Measurements from ENCODE around the gene ATP6AP2.
"Not testable (repeated sequence)": the region's sequence is repeated elsewhere in the genome, so short reads cannot be mapped to it uniquely, and the experiment has no call there.

Gene ATP6AP2

GRCh38 chrX:40575411-40575810, 5.4 kb upstream of the ATP6AP2 start:
- H2AK5ac ChIP-seq (ENCODE audit: low read depth, low read length); H3K36me3 ChIP-seq (replicated peaks in 1 of 2; ENCODE audit: control insufficient read depth in 2 of 2, insufficient read depth in 2 of 2, low read length in 2 of 2); H3K4me3 ChIP-seq (ENCODE audit: low read length in 2 of 2); H4K91ac ChIP-seq (ENCODE audit: low read depth, low read length, poor library complexity); H3K9ac ChIP-seq (ENCODE audit: low read depth, low read length, poor library complexity); H2BK15ac ChIP-seq (ENCODE audit: low read length); H2AFZ ChIP-seq (ENCODE audit: low read length); H3K18ac ChIP-seq (ENCODE audit: low read length); H3K4ac ChIP-seq (ENCODE audit: low read length); H3K23ac ChIP-seq (ENCODE audit: low read depth, low read length, poor library complexity); DNase-seq (ENCODE audit: low spot score); H3K14ac ChIP-seq (ENCODE audit: low read length); H2BK12ac ChIP-seq (ENCODE audit: low read length); H2BK5ac ChIP-seq (ENCODE audit: low read length); H3K4me2 ChIP-seq (ENCODE audit: insufficient read depth, low read length, poor library complexity, severe bottlenecking); H3K27me3 ChIP-seq (ENCODE audit: control insufficient read depth in 3 of 3, insufficient read depth in 3 of 3, low read depth in 1 of 3, low read length in 3 of 3); H3K4me1 ChIP-seq (ENCODE audit: control insufficient read depth in 2 of 2, insufficient read depth in 1 of 2, low read depth in 1 of 2, low read length in 2 of 2); H4K8ac ChIP-seq (ENCODE audit: low read depth, low read length); H2BK120ac ChIP-seq (ENCODE audit: low read depth, low read length); H3K79me1 ChIP-seq (ENCODE audit: low read depth, low read length); H3K27ac ChIP-seq (replicated peaks; ENCODE audit: low read length); H3K9me3 ChIP-seq (replicated peaks in 1 of 2; ENCODE audit: control insufficient read depth in 2 of 2, insufficient read depth in 1 of 2, low read depth in 1 of 2, low read length in 2 of 2): not testable (repeated sequence)
- WGBS, 2 donors (ENCODE audit: extremely low coverage in 2 of 2, insufficient read length in 2 of 2, insufficient replicate concordance in 1 of 2): no CpG with 5 or more reads among the region's 2 CpGs

- H3K4me1 ChIP-seq (ENCODE audit: control insufficient read depth in 2 of 2, insufficient read depth in 1 of 2, low read depth in 1 of 2, low read length in 2 of 2): peaks cover 0 to 3% of the 10 kb centered on the region in 2 donors
- H3K27ac ChIP-seq (replicated peaks; ENCODE audit: low read length): no peak overlapping the region
- no peak overlapping the region for H2BK15ac ChIP-seq (ENCODE audit: low read length)
- no peak overlapping the region for H2AK5ac ChIP-seq (ENCODE audit: low read depth, low read length)
- no peak overlapping the region for H3K23ac ChIP-seq (ENCODE audit: low read depth, low read length, poor library complexity)
- no peak overlapping the region for H2BK5ac ChIP-seq (ENCODE audit: low read length)
- no peak overlapping the region for H4K8ac ChIP-seq (ENCODE audit: low read depth, low read length)
- no peak overlapping the region for H4K91ac ChIP-seq (ENCODE audit: low read depth, low read length, poor library complexity)
- H3K79me1 ChIP-seq (ENCODE audit: low read depth, low read length): peaks cover 3% of the 10 kb centered on the region
- no CpG with 5 or more reads among the region's 3 CpGs for WGBS, 2 donors (ENCODE audit: extremely low coverage in 2 of 2, insufficient read length in 2 of 2, insufficient replicate concordance in 1 of 2)
- H3K4me2 ChIP-seq (ENCODE audit: insufficient read depth, low read length, poor library complexity, severe bottlenecking): no peak overlapping the region
- H3K4me3 ChIP-seq (ENCODE audit: low read length in 2 of 2): no peak overlapping the region
- no peaks in the 10 kb centered on the region for H3K27me3 ChIP-seq (ENCODE audit: control insufficient read depth in 3 of 3, insufficient read depth in 3 of 3, low read depth in 1 of 3, low read length in 3 of 3)
- H3K18ac ChIP-seq (ENCODE audit: low read length): no peak overlapping the region
- H3K9ac ChIP-seq (ENCODE audit: low read depth, low read length, poor library complexity): no peak overlapping the region
- no peak overlapping the region for H2BK12ac ChIP-seq (ENCODE audit: low read length)
- H2AFZ ChIP-seq (ENCODE audit: low read length): no peak overlapping the region
- H2BK120ac ChIP-seq (ENCODE audit: low read depth, low read length): no peak overlapping the region
- no peak for DNase-seq (ENCODE audit: low spot score)
- H3K9me3 ChIP-seq (replicated peaks in 1 of 2; ENCODE audit: control insufficient read depth in 2 of 2, insufficient read depth in 1 of 2, low read depth in 1 of 2, low read length in 2 of 2): no peaks in the 10 kb centered on the region
- no peak overlapping the region for H3K4ac ChIP-seq (ENCODE audit: low read length)
- no peak overlapping the region for H3K14ac ChIP-seq (ENCODE audit: low read length)
- no peaks in the 10 kb centered on the region for H3K36me3 ChIP-seq (replicated peaks in 1 of 2; ENCODE audit: control insufficient read depth in 2 of 2, insufficient read depth in 2 of 2, low read length in 2 of 2)
Observed at GRCh38 chrX:40576291-40576690, 4.5 kb upstream of the ATP6AP2 start.

DNA sequence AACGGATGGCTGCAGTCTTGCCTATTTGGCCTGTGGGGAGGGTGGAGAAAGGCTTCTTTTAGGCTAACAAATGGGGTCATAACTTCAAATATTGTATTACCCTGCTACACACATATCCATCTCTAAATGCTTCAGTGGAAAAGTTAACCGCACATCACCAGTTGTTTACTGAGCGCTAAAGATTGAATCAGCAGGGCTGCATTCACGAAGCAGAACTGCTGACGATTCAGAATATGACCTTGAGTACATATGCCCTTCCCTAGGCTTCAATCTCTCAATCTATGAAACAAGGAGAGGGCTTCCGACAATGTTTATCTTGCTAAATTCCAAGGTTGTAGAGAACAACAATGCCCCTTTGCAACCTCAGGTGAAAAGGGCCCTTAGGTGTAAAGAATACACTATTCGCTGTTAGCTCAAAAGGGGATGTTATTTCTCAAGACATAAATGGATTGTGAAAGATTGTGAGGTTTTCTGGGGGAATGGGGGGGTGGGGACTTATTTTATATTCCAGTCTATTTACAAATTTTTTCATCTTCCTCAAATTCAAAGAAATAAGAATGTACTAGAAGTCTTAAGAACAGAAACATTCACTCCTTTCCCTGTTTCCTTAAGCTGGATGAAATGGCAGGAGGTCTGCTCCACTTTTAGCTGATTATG, 2.6 kb upstream of the ATP6AP2 start:
- peaks cover 3% of the 10 kb centered on the region for H3K79me1 ChIP-seq (ENCODE audit: low read depth, low read length)
- WGBS, 2 donors (ENCODE audit: extremely low coverage in 2 of 2, insufficient read length in 2 of 2, insufficient replicate concordance in 1 of 2): no CpG with 5 or more reads among the region's 7 CpGs
- H3K14ac ChIP-seq (ENCODE audit: low read length): no peak overlapping the region

GRCh38 chrX:40579141-40579540, 1.6 kb upstream of the ATP6AP2 start:
- Histone ChIP-seq H3K4ac (ENCODE audit: low read length) (no peak overlapping the region), H3K27me3 (ENCODE audit: control insufficient read depth in 3 of 3, insufficient read depth in 3 of 3, low read depth in 1 of 3, low read length in 3 of 3) (no peaks in the 10 kb centered on the region), H3K18ac (ENCODE audit: low read length) (no peak overlapping the region), H4K8ac (ENCODE audit: low read depth, low read length) (no peak overlapping the region), H2BK15ac (ENCODE audit: low read length) (no peak overlapping the region), H2AK5ac (ENCODE audit: low read depth, low read length) (no peak overlapping the region), H3K27ac (replicated peaks; ENCODE audit: low read length) (no peak overlapping the region), H3K9ac (ENCODE audit: low read depth, low read length, poor library complexity) (no peak overlapping the region), H2BK12ac (ENCODE audit: low read length) (no peak overlapping the region), H3K23ac (ENCODE audit: low read depth, low read length, poor library complexity) (no peak overlapping the region), H2BK5ac (ENCODE audit: low read length) (no peak overlapping the region), H2BK120ac (ENCODE audit: low read depth, low read length) (no peak overlapping the region), H3K4me1 (ENCODE audit: control insufficient read depth in 2 of 2, insufficient read depth in 1 of 2, low read depth in 1 of 2, low read length in 2 of 2) (peaks cover 3 to 7% of the 10 kb centered on the region in 2 donors), H3K9me3 (replicated peaks in 1 of 2; ENCODE audit: control insufficient read depth in 2 of 2, insufficient read depth in 1 of 2, low read depth in 1 of 2, low read length in 2 of 2) (no peaks in the 10 kb centered on the region), H3K79me1 (ENCODE audit: low read depth, low read length) (peaks cover 3% of the 10 kb centered on the region), H3K4me3 (ENCODE audit: low read length in 2 of 2) (no peak overlapping the region), H3K36me3 (replicated peaks in 1 of 2; ENCODE audit: control insufficient read depth in 2 of 2, insufficient read depth in 2 of 2, low read length in 2 of 2) (no peaks in the 10 kb centered on the region), H4K91ac (ENCODE audit: low read depth, low read length, poor library complexity) (no peak overlapping the region), H3K4me2 (ENCODE audit: insufficient read depth, low read length, poor library complexity, severe bottlenecking) (no peak overlapping the region), H2AFZ (ENCODE audit: low read length) (no peak overlapping the region), H3K14ac (ENCODE audit: low read length) (no peak overlapping the region)
- no peak for DNase-seq (ENCODE audit: low spot score)
- no CpG with 5 or more reads among the region's 3 CpGs for WGBS, 2 donors (ENCODE audit: extremely low coverage in 2 of 2, insufficient read length in 2 of 2, insufficient replicate concordance in 1 of 2)

More for the DNA sequence above, 2.6 kb upstream of the ATP6AP2 start:
- Histone ChIP-seq H3K9me3 (replicated peaks in 1 of 2; ENCODE audit: control insufficient read depth in 2 of 2, insufficient read depth in 1 of 2, low read depth in 1 of 2, low read length in 2 of 2) (no peaks in the 10 kb centered on the region), H3K18ac (ENCODE audit: low read length) (no peak overlapping the region), H2BK5ac (ENCODE audit: low read length) (no peak overlapping the region), H2BK15ac (ENCODE audit: low read length) (no peak overlapping the region), H3K4me2 (ENCODE audit: insufficient read depth, low read length, poor library complexity, severe bottlenecking) (no peak overlapping the region), H2AFZ (ENCODE audit: low read length) (no peak overlapping the region), H2BK12ac (ENCODE audit: low read length) (no peak overlapping the region), H2BK120ac (ENCODE audit: low read depth, low read length) (no peak overlapping the region), H3K27me3 (ENCODE audit: control insufficient read depth in 3 of 3, insufficient read depth in 3 of 3, low read depth in 1 of 3, low read length in 3 of 3) (no peaks in the 10 kb centered on the region), H3K9ac (ENCODE audit: low read depth, low read length, poor library complexity) (no peak overlapping the region), H4K91ac (ENCODE audit: low read depth, low read length, poor library complexity) (no peak overlapping the region), H3K23ac (ENCODE audit: low read depth, low read length, poor library complexity) (no peak overlapping the region), H3K4me1 (ENCODE audit: control insufficient read depth in 2 of 2, insufficient read depth in 1 of 2, low read depth in 1 of 2, low read length in 2 of 2) (peaks cover 3 to 7% of the 10 kb centered on the region in 2 donors), H3K4me3 (ENCODE audit: low read length in 2 of 2) (no peak overlapping the region), H3K36me3 (replicated peaks in 1 of 2; ENCODE audit: control insufficient read depth in 2 of 2, insufficient read depth in 2 of 2, low read length in 2 of 2) (no peaks in the 10 kb centered on the region), H3K27ac (replicated peaks; ENCODE audit: low read length) (no peak overlapping the region), H2AK5ac (ENCODE audit: low read depth, low read length) (no peak overlapping the region), H3K4ac (ENCODE audit: low read length) (no peak overlapping the region), H4K8ac (ENCODE audit: low read depth, low read length) (no peak overlapping the region)
- DNase-seq (ENCODE audit: low spot score): no peak

Measured in neuronal stem cell (in vitro differentiated cells).